ENCODE measurements around the gene MARCHF5. TPM values are rescaled to one million over a fixed set of nuclear protein-coding genes. Genes with fewer than 3 reads are reported as not detected.

Gene MARCHF5
- total RNA-seq, 1 experiment from 2014 or later: 59.1 TPM

- no TSS peak for BruUV-seq (replicated peaks)
- no peak overlapping the region for H3K4me3 ChIP-seq (replicated peaks in 1 of 2; ENCODE audit: low read depth in 1 of 2, low read length in 2 of 2)
- H3K4me2 ChIP-seq (ENCODE audit: low read length): no peak overlapping the region
- H3K27ac ChIP-seq (ENCODE audit: low read depth, low read length): no peak overlapping the region
- no peaks in the 10 kb centered on the region for H3K36me3 ChIP-seq (ENCODE audit: control insufficient read depth in 1 of 2, insufficient read depth in 2 of 2, low read length in 2 of 2)
- no peak overlapping the region for H2AFZ ChIP-seq (ENCODE audit: low read depth, low read length, poor library complexity, severe bottlenecking)
- TF ChIP-seq MAX (IDR thresholded peaks at IDR 0.05): no peak
- TF ChIP-seq ATF3 (IDR thresholded peaks at IDR 0.05): no peak
- no peak for TF ChIP-seq ZFX (IDR thresholded peaks at IDR 0.05)
- no peak for TF ChIP-seq CBX3 (IDR thresholded peaks at IDR 0.05; ENCODE audit: low read depth)
- TF ChIP-seq RAD21 (IDR thresholded peaks at IDR 0.05; ENCODE audit: low read depth): no peak
- no peak for TF ChIP-seq FOSL1 (IDR thresholded peaks at IDR 0.05; ENCODE audit: low read depth)
- no peak for TF ChIP-seq EZH2phosphoT487 (IDR thresholded peaks at IDR 0.05; ENCODE audit: borderline replicate concordance)
- TF ChIP-seq SRF (IDR thresholded peaks at IDR 0.05; ENCODE audit: low read depth): no peak
- no peak for TF ChIP-seq TCF7L2 (IDR thresholded peaks at IDR 0.05; ENCODE audit: borderline replicate concordance, extremely low read depth, insufficient read depth, insufficient read length)
- TF ChIP-seq JUND (IDR thresholded peaks at IDR 0.05): no peak
- TF ChIP-seq CEBPB (IDR thresholded peaks at IDR 0.05; ENCODE audit: low read depth): no peak
- no peak for TF ChIP-seq POLR2AphosphoS5 (IDR thresholded peaks at IDR 0.05; ENCODE audit: low read depth, low read length)
- TF ChIP-seq YY1 (IDR thresholded peaks at IDR 0.05; ENCODE audit: extremely low read depth, insufficient replicate concordance, low read depth, low read length): no peak
- TF ChIP-seq SIN3A (IDR thresholded peaks at IDR 0.05; ENCODE audit: low read depth): no peak
- TF ChIP-seq SP1 (IDR thresholded peaks at IDR 0.05; ENCODE audit: low read depth): no peak
- no peak for TF ChIP-seq POLR2A (IDR thresholded peaks at IDR 0.05; ENCODE audit: borderline replicate concordance, extremely low read depth, insufficient read depth, insufficient read length)
- intact Hi-C loops (cut with micrococcal nuclease): no loop called here
- DNase-seq (ENCODE audit: low read depth, low spot score): no peak
- H4K20me1 ChIP-seq (ENCODE audit: insufficient read depth): no peaks in the 10 kb centered on the region
- CTCF ChIA-PET: no interaction called here
- no peaks in the 10 kb centered on the region for H3K9me2 ChIP-seq (ENCODE audit: insufficient read depth)
- no peaks in the 10 kb centered on the region for H3K4me1 ChIP-seq (ENCODE audit: control insufficient read depth in 1 of 2, insufficient read depth in 2 of 2, low read length in 2 of 2)
- H3K9me3 ChIP-seq (ENCODE audit: control insufficient read depth in 1 of 2, insufficient read depth in 1 of 2, low read depth in 1 of 2, low read length in 2 of 2): no peaks in the 10 kb centered on the region
- no peaks in the 10 kb centered on the region for H3K79me2 ChIP-seq (ENCODE audit: insufficient read depth, low read length)
- no peak for ATAC-seq
- POLR2A ChIA-PET: no interaction called here
- H3K9ac ChIP-seq (ENCODE audit: low read length): no peak overlapping the region
- no peaks in the 10 kb centered on the region for H3K27me3 ChIP-seq (ENCODE audit: insufficient read depth, low read length)
- RAD21 ChIA-PET (ENCODE audit: low non-redundant PET in 1 of 2, low total read pairs in 2 of 2, uncharacterized antibody in 2 of 2, unreplicated experiment in 2 of 2): no interaction called here
Observed at GRCh38 chr10:92363498-92363897, 72.5 kb downstream of the MARCHF5 start.
